Mucosa of descending colon (tissue), 3 donors: Measurements from ENCODE around the gene KAT7. TPM values are rescaled to one million over a fixed set of nuclear protein-coding genes. Genes with fewer than 3 reads are reported as not detected.

Experiments used
- ATAC-seq: fragments of 200-7000 bp; cut with Tn5 transposase; one replicate; pipeline ENCODE4 v1.9.1; 2020; ENCODE audit warnings: mild to moderate bottlenecking, moderate library complexity
- DNase-seq, 3 donors: peaks; one replicate each; pipeline ENCODE4 v3.0.0-alpha.2; 2020
- H3K36me3 ChIP-seq: fragments of 200-600 bp; one replicate; pipeline ENCODE4 v1.8.0; 2021; ENCODE audit warnings: low read depth, mild to moderate bottlenecking
- H3K4me1 ChIP-seq: fragments of 200-600 bp; one replicate; pipeline ENCODE4 v1.8.0; 2021; ENCODE audit warnings: low read depth, mild to moderate bottlenecking
- H3K4me3 ChIP-seq: fragments of 200-600 bp; one replicate; pipeline ENCODE4 v1.8.0; 2021; ENCODE audit warnings: mild to moderate bottlenecking
- H3K9me3 ChIP-seq: fragments of 200-600 bp; one replicate; pipeline ENCODE4 v1.8.0; 2021; ENCODE audit warnings: mild to moderate bottlenecking
- CTCF ChIP-seq: fragments of 200-600 bp; IDR thresholded peaks from one replicate; pipeline ENCODE4 v1.8.0; 2022; ENCODE audit warnings: antibody characterized with exemption, mild to moderate bottlenecking
- intact Hi-C, 2 donors: fragments of 100-400 bp; cut with DNase I in 1 of 2; cut with micrococcal nuclease in 1 of 2; formaldehyde crosslinking; loops; one replicate each; pipeline versions ENCODE4 v1.11.0 to v1.11.1; 2022; cut with DNase I, micrococcal nuclease
- long read RNA-seq, 2 donors: library from polyadenylated mRNA; unstranded; transcript quantifications; one replicate each; pipeline ENCODE4 v2.0.0, GENCODE V29; 2019 to 2021
- total RNA-seq, 3 donors: library from RNA; stranded (reverse); fragmentation: NEBNext Ultra II Directional in 2 of 3; extraction: Animal tissue kit (Norgen Biotek cat#: 25700) in 2 of 3; gene quantifications; one replicate each; pipeline versions ENCODE4 v1.2.1 to v1.2.4, GENCODE V29; 2021 to 2023
- donor health status: DM: no; HTN: no; CAD: no; lungs with moderate emphysema.
- donor health status: DM: no; HTN: no; CAD: no.
- donor health status: DM: no; HTN: yes; CAD: no.

The KAT7 gene
- 10 to 100 TPM; 43.7 to 73.4 (median 59.7) TPM for total RNA-seq
- long read RNA-seq, donor 1, full-length matches to known transcripts: 34 of 41 reads
- long read RNA-seq, donor 1, partial matches to known transcripts: 5 of 41 reads
- long read RNA-seq, donor 1, other reads (novel, unspliced or antisense): 2 of 41 reads
- long read RNA-seq, donor 2, full-length matches to known transcripts: 3 of 4 reads
- long read RNA-seq, donor 2, partial matches to known transcripts: 0 of 4 reads
- long read RNA-seq, donor 2, other reads (novel, unspliced or antisense): 1 of 4 reads

- intact Hi-C loops: no loop called here
- H3K4me1 ChIP-seq: peaks cover 25% of the 10 kb centered on the region
- DNase-seq (peak; percentile 99), ATAC-seq (peak; percentile 95)
- H3K4me3 ChIP-seq: peak within 1 kb of the TSS; percentile 96
- TF ChIP-seq CTCF: no peak
- H3K9me3 ChIP-seq: no peaks in the 10 kb centered on the region
- H3K36me3 ChIP-seq: no peaks in the 10 kb centered on the region
Measured at GRCh38 chr17:49788478-49789242, at the start of gene KAT7. Gene KAT7 (plus strand): TSS chr17:49788681. CDS start chr17:49788835, 154 bp downstream.

- intact Hi-C loops: no loop called here
- no peaks in the 10 kb centered on the region for H3K36me3 ChIP-seq
- H3K9me3 ChIP-seq: no peaks in the 10 kb centered on the region
- no peak for TF ChIP-seq CTCF
- ATAC-seq (peak; percentile 92), DNase-seq (peak; percentile 78 to 94 (median 80))
- H3K4me3 ChIP-seq: no peak overlapping the region
- peaks cover 39% of the 10 kb centered on the region for H3K4me1 ChIP-seq
Measured at GRCh38 chr17:49739641-49740271, 48.7 kb upstream of the KAT7 start.

GRCh38 chr17:49741009-49741691 is 47.3 kb upstream of the KAT7 start:
- intact Hi-C loops: no loop called here
- Histone ChIP-seq H3K4me3 (no peak overlapping the region), H3K4me1 (peaks cover 39% of the 10 kb centered on the region), H3K9me3 (no peaks in the 10 kb centered on the region), H3K36me3 (no peaks in the 10 kb centered on the region)
- DNase-seq (no peak), ATAC-seq (no peak)
- TF ChIP-seq CTCF: no peak

GRCh38 chr17:49741692-49742076 is 46.8 kb upstream of the KAT7 start:
- no peak overlapping the region for H3K4me3 ChIP-seq
- peaks cover 39% of the 10 kb centered on the region for H3K4me1 ChIP-seq
- no peak for TF ChIP-seq CTCF
- ATAC-seq (no peak), DNase-seq (no peak)
- no peaks in the 10 kb centered on the region for H3K9me3 ChIP-seq
- intact Hi-C loops: no loop called here
- no peaks in the 10 kb centered on the region for H3K36me3 ChIP-seq

GRCh38 chr17:49742166-49742638 is 46.3 kb upstream of the KAT7 start:
- ATAC-seq: no peak
- Histone ChIP-seq H3K9me3 (no peaks in the 10 kb centered on the region), H3K4me3 (no peak overlapping the region), H3K36me3 (no peaks in the 10 kb centered on the region), H3K4me1 (peaks cover 39% of the 10 kb centered on the region)
- intact Hi-C loops: no loop called here
- no peak for TF ChIP-seq CTCF
- no peak for DNase-seq
